HepG2 (cell line): Measurements from ENCODE around the gene PLEKHH1. TPM values are rescaled to one million over a fixed set of nuclear protein-coding genes. Genes with fewer than 3 reads are reported as not detected.

Experiments
- ATAC-seq: fragments of 200-7000 bp; cut with Tn5 transposase; 3 replicates; pipeline ENCODE4 v1.9.1; 2020; ENCODE audit warnings: mild to moderate bottlenecking, moderate library complexity
- BruUV-seq: library from RNA; stranded (reverse); fragments of 400-500 nt; replicated peaks from 2 replicates; lab custom pipeline; 2021; lab: Mats Ljungman, UMichigan
- CTCF ChIA-PET: fragments of 300-600 bp; formaldehyde crosslinking; extraction: SDS; loops from one replicate; lab custom pipeline; 2021; ENCODE audit warnings: low total read pairs, inconsistent platforms, low intra/inter-chr PET ratio; lab: Yijun Ruan, JAX
- POLR2A ChIA-PET: fragments of 350-600 bp; sonication (Branson Sonifier 250); formaldehyde crosslinking; loops from one replicate; lab custom pipeline; 2020; ENCODE audit warnings: antibody characterized with exemption, inconsistent platforms; lab: Yijun Ruan, JAX
- DNase-seq: peaks from one replicate; pipeline ENCODE4 v3.0.0-alpha.2; 2015; ENCODE audit warnings: low spot score
- FAIRE-seq: peaks from 3 replicates; lab custom pipeline; 2011; peaks lifted over from hg19 to GRCh38; lab: Jason Lieb, UNC
- H2AFZ ChIP-seq: one replicate; pipeline ENCODE4 v1.6.1; 2011; ENCODE audit warnings: low read length, inconsistent platforms
- H3K27ac ChIP-seq: fragments of 300-600 bp; 3 replicates; pipeline ENCODE4 v1.8.0; 2011; ENCODE audit warnings: mixed run types, mild to moderate bottlenecking, mixed read lengths, low read length, inconsistent platforms; ENCODE audit not compliant: insufficient read depth; ENCODE audit errors: extremely low read length
- H3K27me3 ChIP-seq, 2 experiments: fragments of 200-600 bp in 1 of 2; 2 replicates in 1 of 2; 3 replicates in 1 of 2; pipeline versions ENCODE4 v1.6.0 to v1.8.0; 2011; ENCODE audit warnings: low read length in 2 of 2, mild to moderate bottlenecking in 2 of 2, moderate library complexity in 2 of 2, inconsistent platforms in 1 of 2; ENCODE audit not compliant: insufficient read depth in 2 of 2, control insufficient read depth in 1 of 2
- H3K36me3 ChIP-seq, 2 experiments: fragments of 200-600 bp in 1 of 2; replicated peaks in 1 of 2; 2 replicates in 1 of 2; 3 replicates in 1 of 2; pipeline versions ENCODE4 v1.5.1 to v1.8.0; 2011; ENCODE audit warnings: low read length in 2 of 2, inconsistent platforms in 1 of 2; ENCODE audit not compliant: insufficient read depth in 2 of 2, control insufficient read depth in 1 of 2
- H3K4me1 ChIP-seq: 2 replicates; pipeline ENCODE4 v1.5.1; 2012; ENCODE audit warnings: low read length, inconsistent platforms; ENCODE audit not compliant: insufficient read depth
- H3K4me2 ChIP-seq: 2 replicates; pipeline ENCODE4 v1.6.0; 2011; ENCODE audit warnings: low read depth, low read length, inconsistent platforms
- H3K4me3 ChIP-seq, 3 experiments: fragments of 200-600 bp in 1 of 3; sonication (generic), shearing (Covaris generic) in 1 of 3; replicated peaks in 1 of 3; 2 replicates each; pipeline ENCODE4 v1.5.1; 2011 to 2016; ENCODE audit warnings: low read length in 3 of 3, inconsistent platforms in 2 of 3, low read depth in 2 of 3, mild to moderate bottlenecking in 2 of 3, control low read depth in 1 of 3, mixed read lengths in 1 of 3; ENCODE audit not compliant: insufficient read depth in 1 of 3
- H3K79me2 ChIP-seq: one replicate; pipeline ENCODE4 v1.6.1; 2011; ENCODE audit warnings: low read length, inconsistent platforms; ENCODE audit not compliant: insufficient read depth
- H3K9ac ChIP-seq: 2 replicates; pipeline ENCODE4 v1.6.0; 2011; ENCODE audit warnings: mild to moderate bottlenecking, low read depth, low read length, inconsistent platforms; ENCODE audit not compliant: insufficient read depth
- H3K9me3 ChIP-seq: 2 replicates; pipeline ENCODE4 v1.5.1; 2012; ENCODE audit warnings: mild to moderate bottlenecking, low read length
- H4K20me1 ChIP-seq: 2 replicates; pipeline ENCODE4 v1.6.0; 2011; ENCODE audit warnings: inconsistent platforms, mild to moderate bottlenecking, low read length, moderate library complexity; ENCODE audit not compliant: insufficient read depth
- BRD4 ChIP-seq: sonication (generic); formaldehyde crosslinking; IDR thresholded peaks from 2 replicates; pipeline ENCODE4 v1.4.0; 2020; ENCODE audit warnings: missing genetic modification reagents
- ETV6 ChIP-seq: sonication (generic); formaldehyde crosslinking; conservative IDR thresholded peaks from 2 replicates; pipeline ENCODE4 v1.4.0; 2020; ENCODE audit warnings: missing genetic modification reagents
- FLYWCH1 ChIP-seq: sonication (generic); formaldehyde crosslinking; IDR thresholded peaks from 2 replicates; pipeline ENCODE4 v1.8.1; 2023; ENCODE audit warnings: mild to moderate bottlenecking, missing genetic modification reagents
- JDP2 ChIP-seq: sonication (generic); formaldehyde crosslinking; IDR thresholded peaks from 2 replicates; pipeline ENCODE4 v1.8.1; 2022; ENCODE audit warnings: missing genetic modification reagents, borderline replicate concordance
- MIXL1 ChIP-seq: IDR thresholded peaks from 2 replicates; pipeline ENCODE4 v1.6.1; 2016
- NFE2 ChIP-seq: sonication (generic); formaldehyde crosslinking; IDR thresholded peaks from 2 replicates; pipeline ENCODE4 v1.4.0; 2020; ENCODE audit warnings: missing genetic modification reagents
- SIX4 ChIP-seq: sonication (generic); formaldehyde crosslinking; IDR thresholded peaks from 2 replicates; pipeline ENCODE4 v1.4.0; 2020; ENCODE audit warnings: missing genetic modification reagents
- ZNF180 ChIP-seq: sonication (generic); formaldehyde crosslinking; IDR thresholded peaks from 2 replicates; pipeline ENCODE4 v1.4.0; 2020; ENCODE audit warnings: low read depth, missing genetic modification reagents, borderline replicate concordance
- ZNF275 ChIP-seq: sonication (generic); formaldehyde crosslinking; IDR thresholded peaks from 2 replicates; pipeline ENCODE4 v1.8.0; 2022; ENCODE audit warnings: missing genetic modification reagents, mild to moderate bottlenecking, inconsistent platforms, borderline replicate concordance
- ZNF30 ChIP-seq: sonication (generic); formaldehyde crosslinking; IDR thresholded peaks from 2 replicates; pipeline ENCODE4 v1.5.0; 2020; ENCODE audit warnings: mild to moderate bottlenecking, missing genetic modification reagents
- ZNF432 ChIP-seq: sonication (generic); formaldehyde crosslinking; IDR thresholded peaks from 2 replicates; pipeline ENCODE4 v1.5.0; 2020; ENCODE audit warnings: missing genetic modification reagents, mild to moderate bottlenecking, borderline replicate concordance
- ZNF547 ChIP-seq: sonication (generic); formaldehyde crosslinking; IDR thresholded peaks from 2 replicates; pipeline ENCODE4 v1.5.1; 2020; ENCODE audit warnings: mild to moderate bottlenecking, missing genetic modification reagents
- ZNF678 ChIP-seq: sonication (generic); formaldehyde crosslinking; IDR thresholded peaks from 2 replicates; pipeline ENCODE4 v1.4.0; 2020; ENCODE audit warnings: mild to moderate bottlenecking, missing genetic modification reagents
- WGBS: methylation state at CpG from one replicate; pipeline ENCODE4 v1.1.6; 2017; ENCODE audit warnings: low lambda C conversion rate; 5-methylcytosine and 5-hydroxymethylcytosine counted together
- in situ Hi-C: cut with HindIII; loops from 2 replicates; pipeline ENCODE4 v1.10.0; 2017; ENCODE audit warnings: low pct_unique_long_range_greater_than_20kb; ENCODE audit not compliant: extremely low pct_ligation_motif_present
- intact Hi-C: fragments of 100-400 bp; cut with micrococcal nuclease; formaldehyde crosslinking; loops from one replicate; pipeline ENCODE4 v1.10.0; 2022; ENCODE audit not compliant: unreplicated experiment
- polyA plus RNA-seq, 8 experiments: library from polyadenylated mRNA; depleted of rRNA in 3 of 8; stranded (reverse) in 7 of 8; unstranded in 1 of 8; fragments of >200 nt; fragmentation: Illumina TruSeq in 4 of 8; extraction: Trizol in 4 of 8; gene quantifications; 2 replicates each; pipeline versions ENCODE4 v1.2.1 to v1.2.3, GENCODE V29; 2011 to 2016; ENCODE audit warnings: low read depth in 4 of 8, missing spikeins in 1 of 8, mixed read lengths in 1 of 8; ENCODE audit not compliant: insufficient read depth in 1 of 8
- total RNA-seq, 5 experiments: library from RNA; depleted of rRNA; stranded (reverse); fragments of >200 nt; fragmentation: Illumina TruSeq; extraction: Trizol; gene quantifications; 2 replicates each; pipeline ENCODE4 v1.2.3, GENCODE V29; 2016; ENCODE audit warnings: low read depth in 1 of 5

The PLEKHH1 gene
- total and polyA plus RNA-seq, 2 of the 13 experiments (the other 11 are each of a cell fraction or from before 2014, with no cell fraction given): 8.6 to 15.8 TPM

- Histone ChIP-seq H3K79me2 (no peaks in the 10 kb centered on the region), H4K20me1 (no peaks in the 10 kb centered on the region), H3K27me3 (no peaks in the 10 kb centered on the region), H3K4me2 (no peak overlapping the region), H3K27ac (no peak overlapping the region), H3K9me3 (no peaks in the 10 kb centered on the region), H3K9ac (no peak overlapping the region), H3K4me1 (peaks cover 13% of the 10 kb centered on the region), H2AFZ (no peak overlapping the region), H3K4me3 (no peak overlapping the region), H3K36me3 (peaks cover 1 to 15% of the 10 kb centered on the region in 2 experiments; a peak in 2 of 5 replicates)
- ChIA-PET CTCF (no interaction called here), POLR2A (interaction anchor here (1.1 to 1.3 kb wide), 3 partner anchors 14 to 26 kb away, joined by 3 to 6 read pairs (median 4); partner anchors contain the start of gene PLEKHH1)
- intact Hi-C loops: no loop called here
- ATAC-seq: no peak
- no peak for FAIRE-seq
- in situ Hi-C loops: no loop called here
- TF ChIP-seq ZNF678 (CRISPR knock-in tag) (no peak), ZNF30 (CRISPR knock-in tag) (no peak), JDP2 (CRISPR knock-in tag) (no peak), BRD4 (no peak), ZNF547 (CRISPR knock-in tag) (no peak), FLYWCH1 (no peak), ETV6 (CRISPR knock-in tag) (no peak), ZNF432 (no peak), ZNF180 (CRISPR knock-in tag) (no peak), SIX4 (CRISPR knock-in tag) (no peak), NFE2 (no peak), ZNF275 (CRISPR knock-in tag) (no peak), MIXL1 (no peak)
- DNase-seq: no peak
- no TSS peak for BruUV-seq
- WGBS: 97% methylated on average over 3 of the region's 3 CpGs
These were observed 24.6 kb downstream of the PLEKHH1 start for GRCh38 chr14:67557656-67558055.
